GM12878 (cell line): Measurements from ENCODE around the gene TACC2.

Source experiments
- CTCF ChIP-seq, 3 experiments: IDR thresholded peaks in 2 of 3; conservative IDR thresholded peaks in 1 of 3; 2 replicates each; pipeline ENCODE4 v1.5.1; 2011; ENCODE audit warnings: low read depth in 3 of 3, low read length in 3 of 3, mild to moderate bottlenecking in 3 of 3, control low read depth in 2 of 3, moderate library complexity in 2 of 3, inconsistent platforms in 1 of 3, mixed read lengths in 1 of 3; ENCODE audit not compliant: control insufficient read depth in 2 of 3, insufficient read depth in 1 of 3; ENCODE audit errors: extremely low read depth in 1 of 3
- EGR1 ChIP-seq, 2 experiments: IDR thresholded peaks; 1 replicate in 1 of 2; 2 replicates in 1 of 2; pipeline ENCODE4 v1.6.1; 2011 to 2012; ENCODE audit warnings: low read depth in 2 of 2, low read length in 2 of 2, borderline replicate concordance in 1 of 2, mild to moderate bottlenecking in 1 of 2, moderate library complexity in 1 of 2
- IRF5 ChIP-seq: fragments of 450-650 bp; IDR thresholded peaks from 2 replicates; pipeline ENCODE4 v1.6.1; 2017; ENCODE audit warnings: borderline replicate concordance
- JUND ChIP-seq: IDR thresholded peaks from 2 replicates; pipeline ENCODE4 v1.6.1; 2012; ENCODE audit warnings: low read depth, mild to moderate bottlenecking, low read length, improper control_type of control experiment, moderate library complexity
- MEF2A ChIP-seq: IDR thresholded peaks from 2 replicates; pipeline ENCODE4 v1.6.1; 2011; ENCODE audit warnings: low read depth, mild to moderate bottlenecking, low read length, moderate library complexity; ENCODE audit not compliant: insufficient read depth
- POLR2A ChIP-seq: IDR thresholded peaks from 2 replicates; pipeline ENCODE4 v1.6.1; 2011; ENCODE audit warnings: low read depth, mild to moderate bottlenecking, low read length
- REST ChIP-seq: IDR thresholded peaks from 2 replicates; pipeline ENCODE4 v1.6.1; 2012; ENCODE audit warnings: mild to moderate bottlenecking, low read depth, low read length
- STAT1 ChIP-seq: fragments of 450-650 bp; conservative IDR thresholded peaks from 2 replicates; pipeline ENCODE4 v1.6.1; 2014; ENCODE audit warnings: antibody characterized with exemption, mild to moderate bottlenecking
- TAF1 ChIP-seq: IDR thresholded peaks from 2 replicates; pipeline ENCODE4 v1.6.1; 2011; ENCODE audit warnings: mild to moderate bottlenecking, low read depth, low read length, borderline replicate concordance
- TF ChIP-seq, protein P1 (sequence below): IDR thresholded peaks from 2 replicates; pipeline ENCODE4 v1.6.1; 2012; ENCODE audit warnings: low read depth, low read length, improper control_type of control experiment
- TF ChIP-seq, protein P2 (sequence below): IDR thresholded peaks from 2 replicates; pipeline ENCODE4 v1.6.1; 2012; ENCODE audit warnings: low read depth, low read length, improper control_type of control experiment

DNA sequence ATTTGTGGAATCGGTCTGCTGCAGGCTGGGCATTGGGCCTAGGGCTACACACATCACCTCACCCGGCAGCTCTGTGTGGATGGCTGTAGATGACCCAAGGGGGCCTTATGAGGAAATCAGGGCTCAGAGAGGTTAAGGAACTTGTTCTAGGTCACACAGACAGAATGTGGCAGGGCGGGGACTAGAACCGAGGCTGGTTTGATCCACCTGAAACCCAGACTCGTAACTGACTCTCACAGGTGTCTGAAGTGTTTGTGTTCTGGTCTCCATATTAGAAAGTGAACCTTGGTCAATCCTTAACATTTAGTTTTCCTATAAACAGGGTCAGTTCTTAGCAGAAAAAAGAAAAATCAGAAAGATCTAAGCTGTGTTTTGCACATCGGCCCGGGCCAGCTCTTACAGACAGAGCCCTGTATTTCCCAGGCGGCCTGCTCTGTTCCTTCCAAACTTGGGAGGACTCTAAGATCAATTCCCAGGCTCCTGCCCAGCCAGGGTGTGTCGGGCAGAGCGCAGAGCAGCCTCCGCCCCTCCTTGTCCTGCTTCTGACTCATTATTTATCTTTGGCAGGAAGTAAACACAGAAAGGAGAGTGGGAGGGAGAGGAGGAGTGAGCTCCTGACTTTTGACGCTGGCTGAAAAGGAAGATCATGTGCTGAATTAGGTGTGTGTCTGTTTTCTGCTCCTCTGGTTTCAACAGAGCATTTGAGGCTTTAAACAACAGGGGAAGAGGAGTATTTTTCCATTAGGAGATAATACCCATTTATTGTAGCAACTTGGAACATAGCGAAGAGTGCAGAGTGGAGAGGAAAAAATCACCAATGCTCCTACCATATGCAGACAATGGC lies 74.1 kb downstream of the TACC2 start:
- TF ChIP-seq POLR2A (no peak), CTCF (IDR thresholded peaks at IDR 0.05 in 2 of 3, conservative IDR thresholded peaks at IDR 0.05 in 1 of 3; ENCODE audit: control insufficient read depth in 2 of 3, extremely low read depth in 1 of 3, insufficient read depth in 1 of 3, low read depth in 3 of 3, low read length in 3 of 3) (no peak), MEF2A (no peak), STAT1 (no peak), REST (no peak), JUND (no peak), TAF1 (no peak), IRF5 (no peak), EGR1 (IDR thresholded peaks at IDR 0.05; ENCODE audit: borderline replicate concordance in 1 of 2, low read depth in 2 of 2, low read length in 2 of 2) (no peak)
- TF ChIP-seq, protein P1, sequence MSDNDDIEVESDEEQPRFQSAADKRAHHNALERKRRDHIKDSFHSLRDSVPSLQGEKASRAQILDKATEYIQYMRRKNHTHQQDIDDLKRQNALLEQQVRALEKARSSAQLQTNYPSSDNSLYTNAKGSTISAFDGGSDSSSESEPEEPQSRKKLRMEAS: no peak
- TF ChIP-seq, protein P2, sequence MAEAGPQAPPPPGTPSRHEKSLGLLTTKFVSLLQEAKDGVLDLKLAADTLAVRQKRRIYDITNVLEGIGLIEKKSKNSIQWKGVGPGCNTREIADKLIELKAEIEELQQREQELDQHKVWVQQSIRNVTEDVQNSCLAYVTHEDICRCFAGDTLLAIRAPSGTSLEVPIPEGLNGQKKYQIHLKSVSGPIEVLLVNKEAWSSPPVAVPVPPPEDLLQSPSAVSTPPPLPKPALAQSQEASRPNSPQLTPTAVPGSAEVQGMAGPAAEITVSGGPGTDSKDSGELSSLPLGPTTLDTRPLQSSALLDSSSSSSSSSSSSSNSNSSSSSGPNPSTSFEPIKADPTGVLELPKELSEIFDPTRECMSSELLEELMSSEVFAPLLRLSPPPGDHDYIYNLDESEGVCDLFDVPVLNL: no peak
